SK-N-SH treated with all-trans-retinoic acid at 6 μM for 48 hours (cell line): ENCODE results near the gene L3MBTL1.

ENCODE experiments used
- ATAC-seq: fragments of 200-7000 bp; cut with Tn5 transposase; 3 replicates; pipeline ENCODE4 v1.9.1; 2020; ENCODE audit warnings: mild to moderate bottlenecking, moderate library complexity
- ARNTL ChIP-seq: fragments of 450-650 bp; formaldehyde crosslinking; IDR thresholded peaks from 2 replicates; pipeline ENCODE4 v1.5.0; 2020; ENCODE audit warnings: low read depth, mild to moderate bottlenecking, moderate library complexity, borderline replicate concordance
- BACH2 ChIP-seq: fragments of 250-450 bp; sonication (Bioruptor Pico); IDR thresholded peaks from 2 replicates; pipeline ENCODE4 v1.9.0; 2021; ENCODE audit warnings: mild to moderate bottlenecking, borderline replicate concordance
- CSDC2 ChIP-seq: fragments of 250-450 bp; sonication (Bioruptor Pico); IDR thresholded peaks from 2 replicates; pipeline ENCODE4 v1.5.0; 2020; ENCODE audit warnings: mild to moderate bottlenecking, moderate library complexity
- ESRRG ChIP-seq: fragments of 250-450 bp; sonication (Bioruptor Pico); IDR thresholded peaks from 2 replicates; pipeline ENCODE4 v1.6.1; 2021; ENCODE audit warnings: mild to moderate bottlenecking
- GLIS3 ChIP-seq: fragments of 250-450 bp; sonication (Bioruptor Pico); IDR thresholded peaks from 2 replicates; pipeline ENCODE4 v1.5.0; 2020; ENCODE audit warnings: mild to moderate bottlenecking, moderate library complexity
- ISL1 ChIP-seq: fragments of 250-450 bp; sonication (Bioruptor Pico); IDR thresholded peaks from 2 replicates; pipeline ENCODE4 v2.1.2; 2022; ENCODE audit warnings: mild to moderate bottlenecking, moderate library complexity
- OSR1 ChIP-seq: fragments of 250-450 bp; sonication (Bioruptor Pico); IDR thresholded peaks from 2 replicates; pipeline ENCODE4 v1.8.0; 2022; ENCODE audit warnings: moderate library complexity, mild to moderate bottlenecking, inconsistent platforms
- RARB ChIP-seq: fragments of 250-450 bp; sonication (Bioruptor Pico); IDR thresholded peaks from 2 replicates; pipeline ENCODE4 v1.8.0; 2021; ENCODE audit warnings: mild to moderate bottlenecking, moderate library complexity
- SNAI2 ChIP-seq: fragments of 250-450 bp; sonication (Bioruptor Pico); IDR thresholded peaks from 2 replicates; pipeline ENCODE4 v1.5.0; 2020; ENCODE audit warnings: mild to moderate bottlenecking, moderate library complexity
- TCF4 ChIP-seq: fragments of 250-450 bp; sonication (Bioruptor Pico); IDR thresholded peaks from 2 replicates; pipeline ENCODE4 v1.8.0; 2021; ENCODE audit warnings: mild to moderate bottlenecking, moderate library complexity, borderline replicate concordance
- TOX ChIP-seq: fragments of 250-450 bp; sonication (Bioruptor Pico); IDR thresholded peaks from 2 replicates; pipeline ENCODE4 v1.8.0; 2021; ENCODE audit warnings: mild to moderate bottlenecking, moderate library complexity, borderline replicate concordance
- ZC3H10 ChIP-seq: fragments of 250-450 bp; sonication (Bioruptor Pico); IDR thresholded peaks from 2 replicates; pipeline ENCODE4 v1.5.1; 2021; ENCODE audit warnings: mild to moderate bottlenecking, moderate library complexity
- ZFP3 ChIP-seq: fragments of 250-450 bp; sonication (Bioruptor Pico); IDR thresholded peaks from 2 replicates; pipeline ENCODE4 v1.5.0; 2020; ENCODE audit warnings: mild to moderate bottlenecking, moderate library complexity
- ZFP30 ChIP-seq: fragments of 450-650 bp; formaldehyde crosslinking; IDR thresholded peaks from 2 replicates; pipeline ENCODE4 v1.5.0; 2022; ENCODE audit warnings: mild to moderate bottlenecking, moderate library complexity
- ZNF565 ChIP-seq: fragments of 450-650 bp; formaldehyde crosslinking; conservative IDR thresholded peaks from 2 replicates; pipeline ENCODE4 v1.5.0; 2020; ENCODE audit warnings: low read depth, mild to moderate bottlenecking, moderate library complexity
- ZNF70 ChIP-seq: fragments of 450-650 bp; formaldehyde crosslinking; IDR thresholded peaks from 2 replicates; pipeline ENCODE4 v1.5.0; 2020; ENCODE audit warnings: mild to moderate bottlenecking, moderate library complexity
- ZNF8 ChIP-seq: fragments of 450-650 bp; formaldehyde crosslinking; IDR thresholded peaks from 2 replicates; pipeline ENCODE4 v1.5.0; 2020; ENCODE audit warnings: mild to moderate bottlenecking, moderate library complexity
- TF ChIP-seq, protein P1 (sequence below): fragments of 250-450 bp; sonication (Bioruptor Pico); IDR thresholded peaks from 2 replicates; pipeline ENCODE4 v1.5.1; 2020; ENCODE audit warnings: low read depth, mild to moderate bottlenecking, moderate library complexity
- TF ChIP-seq, protein P2 (sequence below): fragments of 250-450 bp; sonication (Bioruptor Pico); IDR thresholded peaks from 2 replicates; pipeline ENCODE4 v1.8.0; 2021; ENCODE audit warnings: low read depth, mild to moderate bottlenecking, moderate library complexity, borderline replicate concordance
- TF ChIP-seq, protein P3 (sequence below): fragments of 250-450 bp; sonication (Bioruptor Pico); IDR thresholded peaks from 2 replicates; pipeline ENCODE4 v1.5.1; 2021; ENCODE audit warnings: mild to moderate bottlenecking, moderate library complexity
- TF ChIP-seq, protein P4 (sequence below): fragments of 250-450 bp; sonication (Bioruptor Pico); IDR thresholded peaks from 2 replicates; pipeline ENCODE4 v1.5.0; 2020; ENCODE audit warnings: mild to moderate bottlenecking, moderate library complexity

L3MBTL1 gene

DNA sequence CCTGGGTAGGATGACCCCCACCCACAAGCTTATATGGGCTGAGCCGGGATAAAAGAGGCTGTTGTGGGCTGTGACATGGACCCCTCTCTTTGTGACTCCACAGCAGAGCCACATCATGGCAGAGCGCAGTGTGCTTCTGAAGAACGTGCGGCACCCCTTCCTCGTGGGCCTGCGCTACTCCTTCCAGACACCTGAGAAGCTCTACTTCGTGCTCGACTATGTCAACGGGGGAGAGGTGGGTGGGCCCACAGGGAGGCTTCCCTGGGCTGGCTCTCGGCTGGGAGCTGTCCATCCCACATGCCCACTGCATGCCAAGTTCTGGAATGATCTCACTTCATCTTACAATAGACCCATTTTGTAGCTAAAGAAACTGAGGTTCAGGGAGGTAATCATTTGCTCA lies 61.8 kb downstream of the L3MBTL1 start:
- ATAC-seq, result no peak
- TF ChIP-seq ZNF8 (CRISPR knock-in tag), result no peak
- TF ChIP-seq BACH2 (CRISPR knock-in tag), result no peak
- TF ChIP-seq, all 23 proteins: peak for 0

DNA sequence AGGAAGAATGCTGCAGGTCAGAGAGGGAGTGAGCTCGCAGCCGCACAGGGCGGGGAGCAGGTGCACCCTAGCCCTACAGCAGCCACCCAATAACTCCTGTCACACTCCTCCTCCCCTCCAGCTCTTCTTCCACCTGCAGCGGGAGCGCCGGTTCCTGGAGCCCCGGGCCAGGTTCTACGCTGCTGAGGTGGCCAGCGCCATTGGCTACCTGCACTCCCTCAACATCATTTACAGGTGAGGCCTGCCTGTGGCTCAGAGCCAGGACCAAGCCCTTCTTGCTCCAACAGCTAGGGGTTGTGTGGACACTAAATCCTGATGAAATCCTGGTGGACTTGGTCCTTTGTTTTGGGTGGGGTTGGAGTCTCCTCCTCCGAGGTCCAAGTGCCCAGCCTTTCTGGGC lies 63.0 kb downstream of the L3MBTL1 start:
- TF ChIP-seq ZFP30 (CRISPR knock-in tag) (no peak), RARB (CRISPR knock-in tag) (no peak), ZC3H10 (CRISPR knock-in tag) (no peak), OSR1 (CRISPR knock-in tag) (no peak), ZNF565 (CRISPR knock-in tag) (no peak), ISL1 (no peak), ESRRG (no peak), BACH2 (CRISPR knock-in tag) (no peak), GLIS3 (CRISPR knock-in tag) (no peak), ZFP3 (CRISPR knock-in tag) (no peak), TOX (no peak), SNAI2 (CRISPR knock-in tag) (no peak), ARNTL (CRISPR knock-in tag) (no peak), TCF4 (CRISPR knock-in tag) (no peak)
- TF ChIP-seq, protein P1, sequence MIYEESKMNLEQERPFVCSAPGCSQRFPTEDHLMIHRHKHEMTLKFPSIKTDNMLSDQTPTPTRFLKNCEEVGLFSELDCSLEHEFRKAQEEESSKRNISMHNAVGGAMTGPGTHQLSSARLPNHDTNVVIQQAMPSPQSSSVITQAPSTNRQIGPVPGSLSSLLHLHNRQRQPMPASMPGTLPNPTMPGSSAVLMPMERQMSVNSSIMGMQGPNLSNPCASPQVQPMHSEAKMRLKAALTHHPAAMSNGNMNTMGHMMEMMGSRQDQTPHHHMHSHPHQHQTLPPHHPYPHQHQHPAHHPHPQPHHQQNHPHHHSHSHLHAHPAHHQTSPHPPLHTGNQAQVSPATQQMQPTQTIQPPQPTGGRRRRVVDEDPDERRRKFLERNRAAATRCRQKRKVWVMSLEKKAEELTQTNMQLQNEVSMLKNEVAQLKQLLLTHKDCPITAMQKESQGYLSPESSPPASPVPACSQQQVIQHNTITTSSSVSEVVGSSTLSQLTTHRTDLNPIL (CRISPR knock-in tag), result no peak
- TF ChIP-seq, protein P2, sequence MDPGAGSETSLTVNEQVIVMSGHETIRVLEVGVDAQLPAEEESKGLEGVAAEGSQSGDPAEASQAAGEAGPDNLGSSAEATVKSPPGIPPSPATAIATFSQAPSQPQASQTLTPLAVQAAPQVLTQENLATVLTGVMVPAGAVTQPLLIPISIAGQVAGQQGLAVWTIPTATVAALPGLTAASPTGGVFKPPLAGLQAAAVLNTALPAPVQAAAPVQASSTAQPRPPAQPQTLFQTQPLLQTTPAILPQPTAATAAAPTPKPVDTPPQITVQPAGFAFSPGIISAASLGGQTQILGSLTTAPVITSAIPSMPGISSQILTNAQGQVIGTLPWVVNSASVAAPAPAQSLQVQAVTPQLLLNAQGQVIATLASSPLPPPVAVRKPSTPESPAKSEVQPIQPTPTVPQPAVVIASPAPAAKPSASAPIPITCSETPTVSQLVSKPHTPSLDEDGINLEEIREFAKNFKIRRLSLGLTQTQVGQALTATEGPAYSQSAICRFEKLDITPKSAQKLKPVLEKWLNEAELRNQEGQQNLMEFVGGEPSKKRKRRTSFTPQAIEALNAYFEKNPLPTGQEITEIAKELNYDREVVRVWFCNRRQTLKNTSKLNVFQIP (CRISPR knock-in tag), result no peak
- TF ChIP-seq, all 23 proteins: peak for 0
- no peak for ATAC-seq

DNA sequence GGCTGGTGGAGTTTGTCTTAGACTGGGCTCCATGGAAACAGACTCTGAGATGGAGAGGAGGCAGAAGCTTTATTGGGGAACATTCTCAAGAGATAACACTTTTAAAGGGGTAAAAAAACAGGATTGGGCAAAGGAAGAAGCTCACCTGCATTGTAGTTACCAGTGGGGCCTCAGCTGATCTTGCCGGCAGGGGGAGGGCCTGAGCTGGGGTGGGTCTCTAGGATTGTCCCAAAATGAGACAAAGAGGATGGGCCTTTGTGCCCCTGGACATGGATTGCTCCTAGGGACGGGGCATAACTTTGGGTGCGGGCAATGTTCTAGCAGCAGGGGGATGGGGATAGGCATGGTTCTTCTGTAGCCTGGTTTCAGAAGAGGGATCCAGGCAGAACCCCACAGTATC lies 63.8 kb downstream of the L3MBTL1 start:
- TF ChIP-seq TOX, result no peak
- TF ChIP-seq RARB (CRISPR knock-in tag), result no peak

DNA sequence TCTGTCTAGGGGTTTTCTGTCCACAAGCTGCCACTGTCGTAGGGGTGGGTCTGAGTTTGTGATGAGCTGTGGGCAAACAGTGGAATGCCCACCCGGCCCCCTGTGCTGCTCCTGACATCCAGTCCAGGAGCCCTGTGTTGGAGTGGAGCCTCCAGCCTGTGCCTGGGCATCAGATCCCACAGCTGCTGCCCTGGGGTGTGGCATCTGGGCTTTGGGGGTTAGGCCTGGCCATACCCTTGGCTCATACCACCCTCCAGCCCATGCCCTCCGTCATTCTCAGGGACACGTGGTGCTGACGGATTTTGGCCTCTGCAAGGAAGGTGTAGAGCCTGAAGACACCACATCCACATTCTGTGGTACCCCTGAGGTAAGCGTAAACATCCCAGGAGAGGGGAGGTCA lies 64.3 kb downstream of the L3MBTL1 start:
- ATAC-seq, result no peak
- no peak for TF ChIP-seq ZC3H10 (CRISPR knock-in tag)
- no peak for TF ChIP-seq ARNTL (CRISPR knock-in tag)
- TF ChIP-seq ZNF565 (CRISPR knock-in tag), result no peak
- no peak for TF ChIP-seq CSDC2 (CRISPR knock-in tag)
- TF ChIP-seq SNAI2 (CRISPR knock-in tag), result no peak
- no peak for TF ChIP-seq GLIS3 (CRISPR knock-in tag)
- TF ChIP-seq, protein P3, sequence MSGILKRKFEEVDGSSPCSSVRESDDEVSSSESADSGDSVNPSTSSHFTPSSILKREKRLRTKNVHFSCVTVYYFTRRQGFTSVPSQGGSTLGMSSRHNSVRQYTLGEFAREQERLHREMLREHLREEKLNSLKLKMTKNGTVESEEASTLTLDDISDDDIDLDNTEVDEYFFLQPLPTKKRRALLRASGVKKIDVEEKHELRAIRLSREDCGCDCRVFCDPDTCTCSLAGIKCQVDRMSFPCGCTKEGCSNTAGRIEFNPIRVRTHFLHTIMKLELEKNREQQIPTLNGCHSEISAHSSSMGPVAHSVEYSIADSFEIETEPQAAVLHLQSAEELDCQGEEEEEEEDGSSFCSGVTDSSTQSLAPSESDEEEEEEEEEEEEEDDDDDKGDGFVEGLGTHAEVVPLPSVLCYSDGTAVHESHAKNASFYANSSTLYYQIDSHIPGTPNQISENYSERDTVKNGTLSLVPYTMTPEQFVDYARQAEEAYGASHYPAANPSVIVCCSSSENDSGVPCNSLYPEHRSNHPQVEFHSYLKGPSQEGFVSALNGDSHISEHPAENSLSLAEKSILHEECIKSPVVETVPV (CRISPR knock-in tag), result no peak
- TF ChIP-seq ZFP3 (CRISPR knock-in tag), result no peak
- TF ChIP-seq, protein P4, sequence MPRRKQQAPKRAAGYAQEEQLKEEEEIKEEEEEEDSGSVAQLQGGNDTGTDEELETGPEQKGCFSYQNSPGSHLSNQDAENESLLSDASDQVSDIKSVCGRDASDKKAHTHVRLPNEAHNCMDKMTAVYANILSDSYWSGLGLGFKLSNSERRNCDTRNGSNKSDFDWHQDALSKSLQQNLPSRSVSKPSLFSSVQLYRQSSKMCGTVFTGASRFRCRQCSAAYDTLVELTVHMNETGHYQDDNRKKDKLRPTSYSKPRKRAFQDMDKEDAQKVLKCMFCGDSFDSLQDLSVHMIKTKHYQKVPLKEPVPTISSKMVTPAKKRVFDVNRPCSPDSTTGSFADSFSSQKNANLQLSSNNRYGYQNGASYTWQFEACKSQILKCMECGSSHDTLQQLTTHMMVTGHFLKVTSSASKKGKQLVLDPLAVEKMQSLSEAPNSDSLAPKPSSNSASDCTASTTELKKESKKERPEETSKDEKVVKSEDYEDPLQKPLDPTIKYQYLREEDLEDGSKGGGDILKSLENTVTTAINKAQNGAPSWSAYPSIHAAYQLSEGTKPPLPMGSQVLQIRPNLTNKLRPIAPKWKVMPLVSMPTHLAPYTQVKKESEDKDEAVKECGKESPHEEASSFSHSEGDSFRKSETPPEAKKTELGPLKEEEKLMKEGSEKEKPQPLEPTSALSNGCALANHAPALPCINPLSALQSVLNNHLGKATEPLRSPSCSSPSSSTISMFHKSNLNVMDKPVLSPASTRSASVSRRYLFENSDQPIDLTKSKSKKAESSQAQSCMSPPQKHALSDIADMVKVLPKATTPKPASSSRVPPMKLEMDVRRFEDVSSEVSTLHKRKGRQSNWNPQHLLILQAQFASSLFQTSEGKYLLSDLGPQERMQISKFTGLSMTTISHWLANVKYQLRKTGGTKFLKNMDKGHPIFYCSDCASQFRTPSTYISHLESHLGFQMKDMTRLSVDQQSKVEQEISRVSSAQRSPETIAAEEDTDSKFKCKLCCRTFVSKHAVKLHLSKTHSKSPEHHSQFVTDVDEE (CRISPR knock-in tag), result no peak
- TF ChIP-seq ISL1, result no peak

More for the DNA sequence above, 63.8 kb downstream of the L3MBTL1 start:
- ATAC-seq, result no peak

DNA sequence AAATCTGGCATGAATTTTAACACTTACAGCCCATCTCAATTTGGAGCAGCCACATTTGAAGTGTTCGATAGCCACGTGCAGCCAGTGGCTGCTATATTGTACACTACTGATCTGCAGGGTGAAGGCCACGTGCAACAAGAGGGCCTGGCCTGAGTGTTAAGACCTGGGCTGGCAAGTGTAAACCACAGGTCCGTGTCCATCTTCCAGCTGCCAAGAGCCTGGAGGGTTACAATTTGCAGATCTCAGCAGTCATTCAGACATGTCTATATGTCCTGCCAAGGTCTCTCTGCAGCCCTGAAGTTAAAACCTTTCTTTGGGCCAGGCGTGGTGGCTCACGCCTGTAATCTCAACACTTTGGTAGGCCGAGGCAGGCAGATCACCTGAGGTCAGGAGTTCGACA lies 65.4 kb downstream of the L3MBTL1 start:
- no peak for TF ChIP-seq GLIS3 (CRISPR knock-in tag)
- TF ChIP-seq BACH2 (CRISPR knock-in tag), result no peak
- no peak for TF ChIP-seq ZNF70
- no peak for TF ChIP-seq OSR1 (CRISPR knock-in tag)
- TF ChIP-seq, protein P2 (CRISPR knock-in tag), result no peak
- TF ChIP-seq ZFP3 (CRISPR knock-in tag), result no peak
- TF ChIP-seq, all 23 proteins: peak for 0
- ATAC-seq, result no peak
